Esophagus squamous epithelium (tissue), 5 donors: ENCODE data around the gene CILP2. TPM values are rescaled to one million over a fixed set of nuclear protein-coding genes. Genes with fewer than 3 reads are reported as not detected.
A peak's percentile ranks its signal among the peaks of the same experiment; 100 is the strongest.

Experiments
- DNase-seq: peaks from one replicate; lab custom pipeline; 2025; lab: John Stamatoyannopoulos, UW
- H3K27ac ChIP-seq, 4 donors: fragments of 200-600 bp; sonication (generic); one replicate each; pipeline ENCODE4 v1.5.1; 2016 to 2019; ENCODE audit warnings: mild to moderate bottlenecking in 1 of 4
- H3K27me3 ChIP-seq, 4 donors: fragments of 200-600 bp; sonication (generic); 1 replicate in 3 of 4; 2 replicates in 1 of 4; pipeline versions ENCODE4 v1.5.1 to v1.6.0; 2017 to 2021; ENCODE audit warnings: antibody characterized with exemption in 1 of 4
- H3K36me3 ChIP-seq, 3 donors: fragments of 200-600 bp; sonication (generic); one replicate each; pipeline ENCODE4 v1.5.1; 2016 to 2019
- H3K4me1 ChIP-seq, 3 donors: fragments of 200-600 bp; sonication (generic); one replicate each; pipeline ENCODE4 v1.5.1; 2017 to 2019
- H3K4me3 ChIP-seq, 4 donors: fragments of 200-600 bp; sonication (generic); 1 replicate in 3 of 4; 2 replicates in 1 of 4; pipeline ENCODE4 v1.5.1; 2016 to 2019; ENCODE audit warnings: mild to moderate bottlenecking in 2 of 4, moderate library complexity in 1 of 4
- H3K9me3 ChIP-seq, 3 donors: fragments of 200-600 bp; sonication (generic); one replicate each; pipeline ENCODE4 v1.5.1; 2016 to 2019
- CTCF ChIP-seq, 6 experiments: fragments of 450-650 bp in 4 of 6; fragments of 200-600 bp in 2 of 6; sonication (generic) in 2 of 6; IDR thresholded peaks; one replicate each; pipeline ENCODE4 v1.5.1; 2016 to 2019; ENCODE audit warnings: antibody characterized with exemption in 6 of 6, mild to moderate bottlenecking in 4 of 6, moderate library complexity in 4 of 6
- POLR2A ChIP-seq, 4 donors: fragments of 450-650 bp; IDR thresholded peaks; one replicate each; pipeline ENCODE4 v1.6.1; 2017; ENCODE audit warnings: antibody characterized with exemption in 4 of 4, mild to moderate bottlenecking in 4 of 4, moderate library complexity in 3 of 4
- WGBS, 2 donors: methylation state at CpG; one replicate each; pipeline ENCODE4 v1.1.5; 2018; 5-methylcytosine and 5-hydroxymethylcytosine counted together
- intact Hi-C: fragments of 100-400 bp; cut with DNase I; formaldehyde crosslinking; loops from one replicate; pipeline ENCODE4 v1.15.0; 2022
- total RNA-seq, 4 donors: library from RNA; depleted of rRNA; stranded (reverse); fragments of >200 nt; gene quantifications; one replicate each; pipeline ENCODE4 v1.1.0, GENCODE V29; 2016
- donor health status: DM: yes; HTN: yes; CAD: no.

Gene CILP2
- total RNA-seq, 4 donors from 2014 or later: under 0.01 TPM; not detected in 3

GRCh38 chr19:19559931-19560330, 21.9 kb downstream of the CILP2 start:
- H3K27ac ChIP-seq: no peak overlapping the region
- no peaks in the 10 kb centered on the region for H3K4me1 ChIP-seq
- intact Hi-C loops: no loop called here
- H3K9me3 ChIP-seq: no peaks in the 10 kb centered on the region
- H3K36me3 ChIP-seq: no peaks in the 10 kb centered on the region
- H3K4me3 ChIP-seq: no peak overlapping the region
- WGBS, 2 donors: 66 to 71% methylated on average over 4 of the region's 4 CpGs
- no peak for DNase-seq
- no peak for TF ChIP-seq POLR2A (IDR thresholded peaks at IDR 0.05)
- no peak for TF ChIP-seq CTCF (IDR thresholded peaks at IDR 0.05)
- H3K27me3 ChIP-seq: peaks cover 0 to 1% (median 0%) of the 10 kb centered on the region in 4 donors

- no peak overlapping the region for H3K27ac ChIP-seq
- WGBS, 2 donors: 77 to 87% methylated on average over 9 to 13 of the region's 26 CpGs
- no peak overlapping the region for H3K4me3 ChIP-seq
- no peaks in the 10 kb centered on the region for H3K9me3 ChIP-seq
- no peaks in the 10 kb centered on the region for H3K27me3 ChIP-seq
- no peaks in the 10 kb centered on the region for H3K4me1 ChIP-seq
- DNase-seq: no peak
- H3K36me3 ChIP-seq: no peaks in the 10 kb centered on the region
- TF ChIP-seq POLR2A (IDR thresholded peaks at IDR 0.05): no peak
- intact Hi-C loops: no loop called here
Observed at GRCh38 chr19:19561946-19562664, 24.0 kb downstream of the CILP2 start.

GRCh38 chr19:19562665-19563347, 24.7 kb downstream of the CILP2 start:
- intact Hi-C loops: no loop called here
- H3K4me3 ChIP-seq: no peak overlapping the region
- no peaks in the 10 kb centered on the region for H3K9me3 ChIP-seq
- 77 to 90% methylated on average over 2 to 8 of the region's 17 CpGs for WGBS, 2 donors
- H3K4me1 ChIP-seq: no peaks in the 10 kb centered on the region
- peak in 1 of 6 experiments; percentile 22 for TF ChIP-seq CTCF (IDR thresholded peaks at IDR 0.05)
- no peak for TF ChIP-seq POLR2A (IDR thresholded peaks at IDR 0.05)
- no peak overlapping the region for H3K27ac ChIP-seq
- DNase-seq: no peak
- H3K36me3 ChIP-seq: no peaks in the 10 kb centered on the region
- no peaks in the 10 kb centered on the region for H3K27me3 ChIP-seq

- intact Hi-C loops: no loop called here
- no peak for DNase-seq
- no peaks in the 10 kb centered on the region for H3K4me1 ChIP-seq
- WGBS, 2 donors: 91 to 95% methylated on average over 4 to 8 of the region's 17 CpGs
- no peaks in the 10 kb centered on the region for H3K9me3 ChIP-seq
- no peak overlapping the region for H3K4me3 ChIP-seq
- no peak for TF ChIP-seq CTCF (IDR thresholded peaks at IDR 0.05)
- TF ChIP-seq POLR2A (IDR thresholded peaks at IDR 0.05): no peak
- H3K27me3 ChIP-seq: no peaks in the 10 kb centered on the region
- H3K27ac ChIP-seq: no peak overlapping the region
- H3K36me3 ChIP-seq: no peaks in the 10 kb centered on the region
Observed at GRCh38 chr19:19563348-19563848, 25.3 kb downstream of the CILP2 start.

GRCh38 chr19:19566306-19566705, 28.2 kb downstream of the CILP2 start:
- WGBS, 2 donors: 55 to 79% methylated on average over 4 of the region's 7 CpGs
- TF ChIP-seq CTCF (IDR thresholded peaks at IDR 0.05) (no peak), POLR2A (IDR thresholded peaks at IDR 0.05) (no peak)

More at GRCh38 chr19:19566306-19566705, 28.2 kb downstream of the CILP2 start:
- no peaks in the 10 kb centered on the region for H3K4me1 ChIP-seq
- no peak overlapping the region for H3K27ac ChIP-seq
- no peaks in the 10 kb centered on the region for H3K36me3 ChIP-seq
- H3K27me3 ChIP-seq: no peaks in the 10 kb centered on the region
- no peak for DNase-seq
- intact Hi-C loops: no loop called here
- no peaks in the 10 kb centered on the region for H3K9me3 ChIP-seq
- no peak overlapping the region for H3K4me3 ChIP-seq
